ENCODE measurements around the gene NMBR.

DNA sequence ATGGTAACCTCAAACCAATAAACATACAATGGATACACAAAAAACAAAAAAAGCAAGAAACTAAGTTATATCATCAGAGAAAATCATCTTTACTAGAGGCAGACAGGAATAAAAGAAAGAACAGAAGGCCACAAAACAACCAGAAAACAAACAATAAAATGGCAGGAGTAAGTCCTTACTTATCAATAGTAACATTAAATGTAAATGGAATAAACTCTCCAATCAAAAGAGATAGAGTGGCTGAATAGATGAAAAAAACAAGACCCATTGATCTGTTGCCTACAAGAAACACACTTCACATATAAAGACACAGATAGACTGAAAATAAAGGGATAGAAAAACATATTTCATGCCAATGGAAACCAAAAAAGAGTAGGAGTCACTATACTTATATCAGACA is 95.5 kb downstream of the NMBR start:
- no peak for TF ChIP-seq EZH2 (IDR thresholded peaks at IDR 0.05; ENCODE audit: insufficient read depth, poor library complexity, severe bottlenecking)
- no peak for TF ChIP-seq EZH2phosphoT487 (IDR thresholded peaks at IDR 0.05; ENCODE audit: insufficient read depth, low read depth)
